ENCODE data around the gene ZNF334.

GRCh38 chr20:46557231-46557956 is 44.0 kb upstream of the ZNF334 start:
- TF ChIP-seq CTCF (IDR thresholded peaks at IDR 0.05) (no peak), POLR2A (IDR thresholded peaks at IDR 0.05) (no peak)

All from Peyer's patch (tissue), 4 donors.